BLaER1 treated with 17β-estradiol and CSF1 and Interleukin-3, amounts not matched to agents 10 nM and 100 nM (cell line): ENCODE measurements around the gene ISOC2.
"Not testable (repeated sequence)": the region's sequence is repeated elsewhere in the genome, so short reads cannot be mapped to it uniquely, and the experiment has no call there.

Source experiments
- H3K27ac ChIP-seq, 11 experiments: shearing (Covaris generic); formaldehyde crosslinking; 2 replicates each; pipeline ENCODE4 v1.8.1; 2022
- H3K27me3 ChIP-seq, 11 experiments: shearing (Covaris generic); formaldehyde crosslinking; 2 replicates each; pipeline ENCODE4 v1.8.1; 2022
- H3K36me3 ChIP-seq, 11 experiments: shearing (Covaris generic); formaldehyde crosslinking; 2 replicates each; pipeline ENCODE4 v1.8.1; 2022
- H3K4me1 ChIP-seq, 10 experiments: shearing (Covaris generic); formaldehyde crosslinking; 2 replicates each; pipeline ENCODE4 v1.8.1; 2022
- H3K4me2 ChIP-seq, 11 experiments: shearing (Covaris generic); formaldehyde crosslinking; 2 replicates each; pipeline ENCODE4 v1.8.1; 2022
- H3K4me3 ChIP-seq, 10 experiments: shearing (Covaris generic); formaldehyde crosslinking; 2 replicates each; pipeline ENCODE4 v1.8.1; 2022
- H3K9ac ChIP-seq, 11 experiments: shearing (Covaris generic); formaldehyde crosslinking; 2 replicates each; pipeline ENCODE4 v1.8.1; 2022
- H3K9me3 ChIP-seq, 11 experiments: shearing (Covaris generic); formaldehyde crosslinking; replicated peaks in 1 of 11; 2 replicates each; pipeline ENCODE4 v1.8.1; 2022
- H4K20me1 ChIP-seq, 11 experiments: shearing (Covaris generic); formaldehyde crosslinking; 2 replicates each; pipeline ENCODE4 v1.8.1; 2022
- Cebpa-rat ChIP-seq, 11 experiments: shearing (Covaris generic); IDR thresholded peaks; 2 replicates each; pipeline ENCODE4 v1.8.1; 2022

Gene ISOC2

GRCh38 chr19:55500368-55500952, 39.0 kb upstream of the ISOC2 start:
- Histone ChIP-seq H3K4me3 (no peak overlapping the region), H3K9me3 (peaks cover 0 to 4% (median 0%) of the 10 kb centered on the region in 11 experiments; a peak in 1 of 22 replicates), H3K9ac (no peak overlapping the region), H3K4me2 (peak overlapping the region in 5 of 11 experiments; percentile 7 to 35 (median 29); a peak in 5 of 22 replicates), H3K36me3 (no peaks in the 10 kb centered on the region), H4K20me1 (no peaks in the 10 kb centered on the region), H3K4me1 (peaks cover 7 to 36% (median 16%) of the 10 kb centered on the region in 10 experiments; a peak in 19 of 20 replicates), H3K27me3 (no peaks in the 10 kb centered on the region), H3K27ac (no peak overlapping the region)
- TF ChIP-seq Cebpa-rat (IDR thresholded peaks at IDR 0.05), result no peak

- Histone ChIP-seq H3K4me1 (peaks cover 10 to 32% (median 16%) of the 10 kb centered on the region in 10 experiments), H3K9ac (no peak overlapping the region), H3K4me3 (no peak overlapping the region), H3K27ac (no peak overlapping the region), H4K20me1 (no peaks in the 10 kb centered on the region), H3K9me3 (peaks cover 0 to 3% (median 0%) of the 10 kb centered on the region in 11 experiments; a peak in 1 of 22 replicates), H3K27me3 (no peaks in the 10 kb centered on the region), H3K36me3 (no peaks in the 10 kb centered on the region), H3K4me2 (peak overlapping the region in 1 of 11 experiments; percentile 7; a peak in 1 of 22 replicates)
- no peak for TF ChIP-seq Cebpa-rat (IDR thresholded peaks at IDR 0.05)
Observed at GRCh38 chr19:55498246-55498840, 36.9 kb upstream of the ISOC2 start.

- Histone ChIP-seq H3K27ac (no peak overlapping the region), H3K4me1 (peaks cover 7 to 30% (median 14%) of the 10 kb centered on the region in 10 experiments; a peak in 18 of 20 replicates), H3K36me3 (no peaks in the 10 kb centered on the region), H3K4me3 (no peak overlapping the region), H3K9ac (no peak overlapping the region), H3K9me3 (no peaks in the 10 kb centered on the region), H3K27me3 (no peaks in the 10 kb centered on the region), H4K20me1 (no peaks in the 10 kb centered on the region), H3K4me2 (no peak overlapping the region)
- TF ChIP-seq Cebpa-rat (IDR thresholded peaks at IDR 0.05), result no peak
Observed at GRCh38 chr19:55497763-55498162, 36.3 kb upstream of the ISOC2 start.

GRCh38 chr19:55496820-55497219, 35.4 kb upstream of the ISOC2 start:
- not testable (repeated sequence) for H3K4me2 ChIP-seq, H3K27ac ChIP-seq, H3K36me3 ChIP-seq, H3K4me3 ChIP-seq, H3K9me3 ChIP-seq, H4K20me1 ChIP-seq, H3K27me3 ChIP-seq
- Histone ChIP-seq H3K9ac (peak overlapping the region in 1 of 11 experiments; percentile 13; a peak in 1 of 22 replicates), H3K4me1 (peaks cover 7 to 32% (median 14%) of the 10 kb centered on the region in 10 experiments; a peak in 18 of 20 replicates)

- H3K36me3 ChIP-seq, result no peaks in the 10 kb centered on the region
- no peak overlapping the region for H3K9ac ChIP-seq
- no peak overlapping the region for H3K27ac ChIP-seq
- H3K4me1 ChIP-seq, result peaks cover 8 to 35% (median 16%) of the 10 kb centered on the region in 10 experiments; a peak in 18 of 20 replicates
- H3K27me3 ChIP-seq, result no peaks in the 10 kb centered on the region
- no peaks in the 10 kb centered on the region for H4K20me1 ChIP-seq
- no peak overlapping the region for H3K4me2 ChIP-seq
- TF ChIP-seq Cebpa-rat (IDR thresholded peaks at IDR 0.05), result no peak
- H3K9me3 ChIP-seq, result no peaks in the 10 kb centered on the region
- H3K4me3 ChIP-seq, result no peak overlapping the region
Observed at GRCh38 chr19:55495646-55496349, 34.4 kb upstream of the ISOC2 start.

GRCh38 chr19:55494172-55494761, 32.8 kb upstream of the ISOC2 start:
- H3K36me3 ChIP-seq, result no peaks in the 10 kb centered on the region

GRCh38 chr19:55493645-55494171, 32.3 kb upstream of the ISOC2 start:
- no peak for TF ChIP-seq Cebpa-rat (IDR thresholded peaks at IDR 0.05)
- H3K4me3 ChIP-seq, result no peak overlapping the region
- H3K27me3 ChIP-seq, result no peaks in the 10 kb centered on the region
- H3K27ac ChIP-seq, result no peak overlapping the region
- no peaks in the 10 kb centered on the region for H3K9me3 ChIP-seq
- H3K36me3 ChIP-seq, result no peaks in the 10 kb centered on the region
- H3K9ac ChIP-seq, result 0 out of 22 replicates have a peak overlapping the region, but pooled peaks of 1 of the 11 experiments have one; percentile 10
- peaks cover 5 to 39% (median 19%) of the 10 kb centered on the region in 10 experiments for H3K4me1 ChIP-seq
- no peaks in the 10 kb centered on the region for H4K20me1 ChIP-seq
- H3K4me2 ChIP-seq, result peak overlapping the region in 2 of 11 experiments; percentile 32 to 41; a peak in 1 of 22 replicates

More at GRCh38 chr19:55494172-55494761, 32.8 kb upstream of the ISOC2 start:
- H3K27ac ChIP-seq, result no peak overlapping the region
- no peak for TF ChIP-seq Cebpa-rat (IDR thresholded peaks at IDR 0.05)
- no peaks in the 10 kb centered on the region for H3K9me3 ChIP-seq
- peaks cover 6 to 35% (median 16%) of the 10 kb centered on the region in 10 experiments for H3K4me1 ChIP-seq
- peak overlapping the region in 4 of 11 experiments; percentile 7 to 41 (median 20); a peak in 4 of 22 replicates for H3K4me2 ChIP-seq
- H3K27me3 ChIP-seq, result no peaks in the 10 kb centered on the region
- H3K9ac ChIP-seq, result 0 out of 22 replicates have a peak overlapping the region, but pooled peaks of 1 of the 11 experiments have one; percentile 10
- no peak overlapping the region for H3K4me3 ChIP-seq
- H4K20me1 ChIP-seq, result no peaks in the 10 kb centered on the region

- H3K27ac ChIP-seq, result no peak overlapping the region
- peaks cover 5 to 44% (median 24%) of the 10 kb centered on the region in 10 experiments for H3K4me1 ChIP-seq
- H3K36me3 ChIP-seq, result no peaks in the 10 kb centered on the region
- H3K4me2 ChIP-seq, result no peak overlapping the region
- H3K4me3 ChIP-seq, result no peak overlapping the region
- H3K9ac ChIP-seq, result no peak overlapping the region
- no peaks in the 10 kb centered on the region for H4K20me1 ChIP-seq
- TF ChIP-seq Cebpa-rat (IDR thresholded peaks at IDR 0.05), result no peak
- H3K9me3 ChIP-seq, result no peaks in the 10 kb centered on the region
- no peaks in the 10 kb centered on the region for H3K27me3 ChIP-seq
Observed at GRCh38 chr19:55493052-55493644, 31.7 kb upstream of the ISOC2 start.
